ENCODE data around the gene SPACA7. TPM values are rescaled to one million over a fixed set of nuclear protein-coding genes. Genes with fewer than 3 reads are reported as not detected.
A peak's percentile ranks its signal among the peaks of the same experiment; 100 is the strongest.

Gene SPACA7
- total RNA-seq, 1 experiment from 2014 or later, result not detected

GRCh38 chr13:112348642-112349345 lies 27.4 kb upstream of the SPACA7 start:
- no CpG with 5 or more reads among the region's 12 CpGs for WGBS (ENCODE audit: extremely low coverage, insufficient read length, low lambda C conversion rate)
- Histone ChIP-seq H3K79me1 (ENCODE audit: insufficient read depth, low read depth, low read length, poor library complexity, severe bottlenecking) (no peaks in the 10 kb centered on the region), H2BK15ac (ENCODE audit: low read depth, low read length) (no peak overlapping the region), H3K14ac (ENCODE audit: insufficient read depth, low read length) (no peak overlapping the region), H2BK20ac (ENCODE audit: low read depth, low read length, poor library complexity, severe bottlenecking) (no peak overlapping the region), H2AFZ (ENCODE audit: low read length) (no peak overlapping the region), H4K91ac (ENCODE audit: insufficient read length, low read depth, low read length) (no peak overlapping the region), H3K18ac (ENCODE audit: insufficient read length, low read depth, low read length) (no peak overlapping the region), H3K27me3 (ENCODE audit: insufficient read depth, low read length) (no peaks in the 10 kb centered on the region; the same call in 1 of the 2 replicates), H3K4ac (ENCODE audit: low read depth, low read length) (no peak overlapping the region), H3K4me1 (ENCODE audit: insufficient read depth, low read length) (0 out of 2 replicates have a peak, but pooled peaks cover 4% of the 10 kb centered on the region), H2BK12ac (ENCODE audit: insufficient read length, low read depth, low read length) (no peak overlapping the region), H3K9me3 (ENCODE audit: control insufficient read depth, low read depth, low read length) (no peaks in the 10 kb centered on the region), H4K5ac (ENCODE audit: insufficient read length, low read depth, low read length) (no peak overlapping the region), H3K79me2 (ENCODE audit: insufficient read depth, low read length) (no peaks in the 10 kb centered on the region), H3K9ac (ENCODE audit: extremely low read depth, insufficient read length, low read length) (no peak overlapping the region), H3K4me2 (ENCODE audit: insufficient read depth, insufficient read length, low read length) (no peak overlapping the region), H2BK120ac (ENCODE audit: low read depth, low read length, poor library complexity, severe bottlenecking) (no peak overlapping the region), H2AK5ac (ENCODE audit: insufficient read length, low read length) (no peak overlapping the region), H4K20me1 (ENCODE audit: control insufficient read depth, insufficient read depth, insufficient read length) (no peaks in the 10 kb centered on the region), H3K23me2 (ENCODE audit: insufficient read length, low read depth, low read length, poor library complexity, severe bottlenecking) (no peaks in the 10 kb centered on the region), H3K27ac (ENCODE audit: insufficient read length, low read depth, low read length) (no peak overlapping the region), H3K23ac (ENCODE audit: insufficient read length, low read depth, low read length) (no peak overlapping the region), H3T11ph (ENCODE audit: low read length) (no peak overlapping the region), H3K56ac (ENCODE audit: insufficient read length, low read depth, low read length) (no peak overlapping the region), H4K8ac (replicated peaks; ENCODE audit: insufficient read length, low read depth, low read length) (no peak overlapping the region), H2BK5ac (ENCODE audit: insufficient read length, low read length) (no peak overlapping the region)
- Mint-ChIP-seq H3K9me3 (peaks cover 0 to 5% of the 10 kb centered on the region in 2 experiments; a peak in 1 of 5 replicates), H3K4me3 (peak overlapping the region in 1 of 2 experiments; percentile 10; a peak in 3 of 5 replicates), H3K4me1 (peaks cover 80 to 93% of the 10 kb centered on the region in 2 experiments), H3K27ac (no peak overlapping the region; a peak in 1 of 7 replicates), H3K36me3 (ENCODE audit: insufficient read depth in 1 of 3, low read depth in 3 of 3) (no peaks in the 10 kb centered on the region; a peak in 3 of 7 replicates), H3K27me3 (ENCODE audit: low read depth) (peaks cover 61% of the 10 kb centered on the region)
- no peak for DNase-seq
- no peak for TF ChIP-seq CTCF (conservative IDR thresholded peaks at IDR 0.05)
